HG02840 (cell line): ENCODE data around the gene MROH7.

Experiments used
- ATAC-seq: cut with Tn5 transposase; IDR thresholded peaks from one replicate; pipeline ENCODE4 v1.9.1; 2021; ENCODE audit warnings: mild to moderate bottlenecking, moderate library complexity, moderate number of reproducible peaks; ENCODE audit not compliant: unreplicated experiment, low FRiP score

The MROH7 gene

DNA sequence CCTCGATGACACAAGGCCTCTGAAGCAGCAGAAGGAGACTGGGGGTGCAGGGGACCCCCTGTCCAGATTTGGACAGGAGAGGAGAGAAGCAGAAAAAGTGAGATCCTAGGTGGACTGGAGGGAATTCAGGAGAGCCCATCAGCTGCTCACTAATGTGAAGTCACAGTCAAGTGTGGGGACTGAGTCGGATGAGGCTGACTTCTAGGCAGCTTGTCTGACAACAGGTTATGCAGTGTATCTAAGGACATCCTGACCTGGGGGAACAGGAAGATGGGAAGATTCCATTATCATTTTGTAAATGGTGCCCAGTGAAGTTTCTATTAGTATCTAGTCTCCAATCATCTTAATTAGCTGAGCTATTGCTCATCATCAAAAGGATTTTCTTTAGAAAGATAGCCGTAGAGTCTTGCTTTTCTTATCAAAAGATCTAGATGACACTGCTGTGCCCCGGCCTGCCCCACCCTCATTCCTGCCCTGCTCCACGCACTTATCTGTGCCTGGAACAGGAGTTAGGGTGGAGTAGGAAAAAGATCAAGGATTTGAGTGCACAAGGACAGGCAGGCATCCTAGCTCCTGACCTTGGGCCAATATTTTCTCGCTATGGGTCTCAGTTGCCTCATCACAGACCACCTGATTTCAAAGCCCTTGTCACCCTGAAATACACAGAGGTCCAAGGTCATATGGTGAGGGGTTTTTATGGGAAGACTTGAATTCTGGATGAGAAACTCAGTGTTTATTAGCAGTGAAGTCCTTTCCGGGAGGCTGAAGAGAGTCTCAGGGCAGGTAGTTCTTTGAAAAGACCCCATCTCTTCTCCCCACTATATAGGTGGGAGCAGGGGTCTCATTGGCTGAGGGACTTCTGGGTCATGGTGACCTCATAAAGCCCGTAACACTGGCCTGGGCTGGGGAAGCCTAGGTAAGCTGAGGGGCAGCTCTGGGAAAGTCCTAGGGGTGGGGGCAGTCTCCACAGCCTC lies at the start of gene MROH7:
Gene MROH7 (plus strand): TSS at position 924 of the 974 bp plus-strand sequence. CDS start 11,141 bp downstream, outside the sequence.
- ATAC-seq: no peak

GRCh38 chr1:54593571-54594160 lies 47.9 kb upstream of the MROH7 start:
- ATAC-seq: no peak

- ATAC-seq: no peak
Observed at GRCh38 chr1:54594463-54594862, 47.1 kb upstream of the MROH7 start.

DNA sequence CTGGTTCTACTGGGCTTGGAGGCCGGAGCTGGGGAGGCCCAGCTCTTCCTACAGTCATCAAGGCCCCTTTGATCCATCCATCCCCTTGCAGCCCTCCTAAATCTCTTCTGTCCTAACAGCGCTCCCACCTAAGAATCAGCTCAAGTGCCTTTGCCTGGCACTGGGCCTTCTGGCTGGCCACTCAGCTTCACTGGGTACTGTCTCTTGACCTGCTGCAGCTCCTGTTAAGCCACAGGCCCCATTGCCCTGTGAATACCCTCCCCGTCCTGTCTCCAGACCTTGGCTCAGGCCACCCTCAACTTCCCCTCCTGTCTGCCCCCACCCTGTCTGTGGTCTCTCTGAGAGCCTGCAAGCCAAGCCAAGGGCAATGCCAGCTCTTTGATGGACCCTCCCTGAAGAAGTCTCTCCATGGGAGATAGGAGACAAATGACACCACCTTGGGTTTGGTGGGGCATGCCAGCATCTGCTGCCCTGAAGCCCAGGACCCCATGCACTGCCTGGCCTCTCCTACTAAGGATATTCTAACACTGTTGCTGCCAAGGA lies 45.6 kb upstream of the MROH7 start:
- no peak for ATAC-seq

- no peak for ATAC-seq
Observed at GRCh38 chr1:54596756-54597155, 44.8 kb upstream of the MROH7 start.

- ATAC-seq: no peak
Observed at GRCh38 chr1:54597455-54598030, 44.0 kb upstream of the MROH7 start.

DNA sequence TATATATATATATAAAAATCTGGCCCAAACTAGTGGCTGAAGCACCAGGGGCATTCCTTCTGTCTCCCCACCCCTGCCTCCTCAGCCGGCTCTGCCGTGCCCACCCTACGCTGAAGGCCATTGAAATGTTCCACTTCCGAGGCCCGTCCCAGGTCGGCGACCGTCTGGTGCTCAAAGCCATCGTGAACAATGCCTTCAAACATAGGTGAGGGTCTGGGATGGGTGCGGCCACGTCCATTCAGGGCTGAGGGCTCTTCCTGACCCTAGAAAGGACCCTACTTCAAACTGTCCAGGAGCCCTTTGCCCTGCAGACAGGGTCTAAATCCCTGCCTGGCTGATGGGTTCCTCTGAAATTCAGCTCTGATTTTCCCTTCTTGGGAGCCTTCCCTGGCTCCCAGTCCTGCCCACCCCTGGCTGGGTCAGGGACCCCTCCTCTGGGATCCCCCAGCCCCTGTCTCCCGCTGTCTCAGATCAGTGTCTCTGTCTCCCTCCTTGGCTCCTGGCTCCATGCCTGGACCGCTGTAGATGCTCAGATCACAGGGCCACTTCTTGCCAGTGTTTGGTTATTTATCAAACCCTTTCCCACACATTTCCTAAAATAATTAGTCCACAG lies 42.3 kb upstream of the MROH7 start:
- no peak for ATAC-seq

GRCh38 chr1:54600947-54601721 lies 40.5 kb upstream of the MROH7 start:
- no peak for ATAC-seq

GRCh38 chr1:54601730-54602129 lies 39.9 kb upstream of the MROH7 start:
- no peak for ATAC-seq

DNA sequence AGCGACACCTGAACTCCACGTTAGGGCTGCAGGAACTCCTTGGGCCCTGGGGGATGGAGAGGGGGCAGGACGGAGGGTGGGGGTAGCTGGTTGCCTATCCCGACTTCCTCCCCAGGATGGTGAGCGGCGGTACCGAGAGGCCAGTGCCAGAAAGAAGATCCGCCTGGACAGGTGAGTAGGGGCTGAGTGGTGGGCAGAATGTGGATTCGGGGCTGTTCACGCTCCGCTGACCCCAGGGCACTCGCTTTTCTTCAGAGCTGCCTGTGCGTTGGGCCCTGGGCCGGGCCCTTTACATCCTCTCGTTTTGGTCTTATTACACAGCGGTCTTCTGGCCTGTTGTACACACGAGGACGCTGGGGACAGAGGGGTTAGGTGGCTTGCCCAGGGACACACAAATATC lies 39.0 kb upstream of the MROH7 start:
- ATAC-seq: no peak

DNA sequence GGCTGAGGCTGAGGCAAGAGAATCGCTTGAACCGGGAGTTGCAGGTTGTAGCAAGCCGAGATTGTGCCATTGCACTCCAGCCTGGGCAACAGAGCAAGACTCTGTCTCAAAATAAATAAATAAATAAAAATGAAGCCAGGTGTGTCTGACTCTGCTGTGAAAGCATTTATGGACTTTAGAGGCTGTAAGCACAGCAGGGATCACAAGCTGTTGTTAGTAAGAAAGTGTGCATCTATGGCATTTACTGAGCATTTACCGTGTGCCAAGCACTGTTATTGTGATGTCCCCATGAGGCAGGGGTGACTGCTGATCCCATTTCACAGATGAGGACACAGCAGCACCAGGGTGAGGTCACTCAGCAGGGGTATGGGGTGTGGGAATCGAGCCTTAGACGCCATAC lies 38.3 kb upstream of the MROH7 start:
- ATAC-seq: no peak

- no peak for ATAC-seq
Observed at GRCh38 chr1:54604051-54604450, 37.5 kb upstream of the MROH7 start.

DNA sequence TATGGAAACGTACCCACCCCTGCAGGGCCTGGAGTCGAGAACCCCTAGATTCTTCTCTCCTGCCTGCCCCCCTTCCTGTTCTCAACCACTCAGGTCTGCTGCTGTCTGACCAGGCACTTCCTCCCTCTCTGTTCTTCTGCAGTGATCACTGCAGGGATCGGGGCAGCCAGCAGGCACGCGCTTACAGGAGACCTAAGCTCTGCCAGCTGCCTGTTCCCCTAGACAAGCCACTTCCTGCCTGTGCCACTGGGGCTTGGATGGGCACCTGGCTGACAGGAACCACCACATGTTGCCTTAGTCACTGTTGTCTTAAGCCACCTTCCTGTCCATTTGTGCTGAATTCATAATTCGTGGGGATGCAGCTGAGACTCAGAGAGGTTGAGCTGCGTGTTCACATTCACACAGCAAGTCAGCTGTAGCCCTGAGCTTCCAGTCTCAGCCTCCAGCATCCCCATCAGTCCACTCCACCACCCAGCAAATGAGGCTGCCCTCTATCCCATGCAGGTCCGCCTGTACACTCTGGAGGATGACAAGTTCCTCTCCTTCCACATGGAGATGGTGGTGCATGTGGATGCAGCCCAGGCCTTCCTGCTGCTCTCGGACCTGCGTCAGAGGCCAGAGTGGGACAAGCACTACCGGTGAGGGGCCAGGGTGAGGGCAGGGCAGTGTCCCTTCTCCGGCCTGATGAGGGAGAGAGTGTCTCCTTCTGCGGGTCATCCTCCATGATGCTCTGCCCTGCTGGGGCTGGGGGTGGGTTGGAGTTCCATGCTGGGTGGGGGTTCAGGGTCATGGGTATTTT lies 36.8 kb upstream of the MROH7 start:
- no peak for ATAC-seq

DNA sequence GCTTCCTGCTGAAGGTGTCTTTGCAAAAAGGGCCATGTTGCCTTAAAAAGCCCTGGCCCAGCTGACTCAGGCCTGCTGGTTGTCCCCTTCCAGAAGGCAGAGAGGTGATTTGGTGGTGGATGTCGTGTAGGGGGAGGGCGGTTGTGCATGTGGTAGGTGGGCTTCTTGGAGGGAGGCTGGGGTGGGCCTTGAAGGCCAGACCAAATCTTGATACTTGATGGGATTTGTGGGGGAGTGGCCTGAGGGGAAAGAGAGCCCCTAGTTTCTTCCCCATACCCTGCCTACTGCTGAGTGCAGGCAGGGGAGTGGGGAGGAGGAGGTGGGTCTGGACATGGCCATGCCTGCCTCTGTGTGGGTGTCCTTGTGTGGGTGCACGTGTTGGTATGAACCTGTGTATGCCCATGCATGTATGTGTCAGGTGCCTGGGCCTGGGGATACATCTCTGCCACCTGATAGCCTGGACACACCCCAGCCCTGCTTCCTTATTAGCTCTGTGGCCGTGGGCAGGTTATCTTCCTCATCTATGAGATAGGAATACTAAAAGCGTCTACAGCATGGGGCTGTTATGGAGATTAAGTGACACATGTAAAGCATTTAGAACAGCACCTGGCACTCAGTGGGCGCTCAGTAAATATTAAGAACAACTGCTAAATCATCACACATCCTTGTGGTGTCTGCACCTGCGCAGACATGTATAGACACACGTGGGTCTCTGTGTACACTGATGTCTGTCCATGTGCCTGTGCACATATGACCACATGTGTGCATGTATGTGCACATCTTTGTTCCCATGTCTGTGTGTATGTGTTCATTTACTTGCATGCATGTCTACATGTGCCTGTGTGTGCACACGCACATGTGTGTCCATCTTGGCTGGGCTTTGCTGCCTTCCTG lies 35.2 kb upstream of the MROH7 start:
- ATAC-seq: no peak

DNA sequence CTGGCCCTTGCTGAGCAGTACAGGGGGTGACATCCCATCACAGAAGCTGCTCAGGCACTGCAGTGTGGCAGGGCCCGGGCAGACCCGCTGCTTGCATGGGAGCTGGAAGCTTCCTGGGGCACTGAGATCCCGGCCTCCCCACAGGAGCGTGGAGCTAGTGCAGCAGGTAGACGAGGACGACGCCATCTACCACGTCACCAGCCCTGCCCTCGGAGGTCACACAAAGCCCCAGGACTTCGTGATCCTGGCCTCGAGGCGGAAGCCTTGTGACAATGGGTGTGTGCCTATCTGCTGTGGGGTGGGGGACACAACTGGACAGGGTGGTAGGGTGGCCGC lies 34.6 kb upstream of the MROH7 start:
- no peak for ATAC-seq

DNA sequence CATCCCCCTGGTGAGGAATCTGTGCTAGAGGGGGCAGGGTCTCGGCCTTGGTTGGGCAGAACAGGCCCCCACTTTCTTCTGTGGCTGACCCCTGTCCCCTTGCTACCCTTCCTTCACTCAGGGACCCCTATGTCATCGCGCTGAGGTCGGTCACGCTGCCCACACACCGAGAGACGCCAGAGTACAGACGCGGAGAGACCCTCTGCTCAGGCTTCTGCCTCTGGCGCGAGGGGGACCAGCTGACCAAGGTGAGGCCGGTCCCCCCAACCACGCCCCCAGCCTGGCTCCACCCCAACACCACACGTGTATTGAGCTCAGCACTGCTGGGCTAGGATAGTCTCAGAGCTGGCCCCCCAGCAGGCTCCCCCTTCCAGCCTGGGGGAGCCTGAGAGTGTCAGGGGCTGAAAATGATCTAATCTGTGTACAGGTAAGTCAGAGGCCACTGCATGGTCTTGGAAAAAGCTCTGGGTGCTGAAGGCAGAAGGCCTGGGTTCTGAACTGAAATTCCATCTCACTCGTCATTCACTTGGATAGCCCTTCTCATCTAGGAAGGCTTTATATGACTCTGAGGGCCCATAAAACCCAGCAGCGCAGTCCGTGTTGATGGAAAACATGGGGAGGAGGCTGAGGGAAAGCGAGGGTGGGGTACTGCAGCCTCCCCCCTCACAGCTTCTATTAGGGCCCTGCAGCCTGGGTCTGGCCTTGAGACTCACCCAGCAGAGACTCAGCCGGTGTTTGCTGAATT lies 33.6 kb upstream of the MROH7 start:
- no peak for ATAC-seq

DNA sequence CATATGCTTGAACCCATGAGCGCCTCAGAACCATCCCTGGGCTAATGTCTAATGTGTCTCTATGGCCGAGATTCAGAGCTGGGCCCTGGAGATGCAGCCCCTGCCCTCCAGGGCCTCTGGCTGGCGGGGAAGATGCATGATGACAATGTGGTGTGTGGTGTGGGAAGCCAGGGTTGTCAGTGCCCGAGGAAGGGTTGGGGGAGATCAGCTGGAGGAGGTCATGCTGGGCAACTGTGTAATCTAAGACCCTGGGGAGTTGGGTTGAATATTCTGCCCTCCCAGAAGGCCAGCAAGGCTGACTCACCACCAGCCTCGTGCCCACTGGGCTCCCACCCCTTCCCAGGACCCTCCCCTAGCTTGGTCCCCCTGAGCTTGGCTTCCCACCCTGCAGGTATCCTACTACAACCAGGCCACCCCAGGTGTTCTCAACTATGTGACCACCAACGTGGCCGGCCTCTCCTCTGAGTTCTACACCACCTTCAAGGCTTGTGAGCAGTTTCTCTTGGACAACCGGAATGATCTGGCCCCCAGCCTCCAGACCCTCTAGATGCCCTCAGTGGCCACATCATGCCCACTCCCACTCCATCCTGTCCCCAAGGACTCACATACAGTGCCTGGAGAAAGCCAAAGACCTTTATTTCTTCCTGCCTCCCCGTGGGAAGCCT lies 32.9 kb upstream of the MROH7 start:
- ATAC-seq: no peak
